WI38 (cell line): ENCODE data around the gene DNASE1L3.

Experiments
- H3K4me3 ChIP-seq: 2 replicates; pipeline ENCODE4 v1.5.1; 2011; ENCODE audit warnings: low read depth, mild to moderate bottlenecking, control low read depth, low read length
- TF ChIP-seq, protein P1 (sequence below): IDR thresholded peaks from 2 replicates; pipeline ENCODE4 v1.5.1; 2012; ENCODE audit warnings: low read depth, mild to moderate bottlenecking, control low read depth, low read length

The DNASE1L3 gene

GRCh38 chr3:58189691-58190090, 21.1 kb downstream of the DNASE1L3 start:
- TF ChIP-seq, protein P1, sequence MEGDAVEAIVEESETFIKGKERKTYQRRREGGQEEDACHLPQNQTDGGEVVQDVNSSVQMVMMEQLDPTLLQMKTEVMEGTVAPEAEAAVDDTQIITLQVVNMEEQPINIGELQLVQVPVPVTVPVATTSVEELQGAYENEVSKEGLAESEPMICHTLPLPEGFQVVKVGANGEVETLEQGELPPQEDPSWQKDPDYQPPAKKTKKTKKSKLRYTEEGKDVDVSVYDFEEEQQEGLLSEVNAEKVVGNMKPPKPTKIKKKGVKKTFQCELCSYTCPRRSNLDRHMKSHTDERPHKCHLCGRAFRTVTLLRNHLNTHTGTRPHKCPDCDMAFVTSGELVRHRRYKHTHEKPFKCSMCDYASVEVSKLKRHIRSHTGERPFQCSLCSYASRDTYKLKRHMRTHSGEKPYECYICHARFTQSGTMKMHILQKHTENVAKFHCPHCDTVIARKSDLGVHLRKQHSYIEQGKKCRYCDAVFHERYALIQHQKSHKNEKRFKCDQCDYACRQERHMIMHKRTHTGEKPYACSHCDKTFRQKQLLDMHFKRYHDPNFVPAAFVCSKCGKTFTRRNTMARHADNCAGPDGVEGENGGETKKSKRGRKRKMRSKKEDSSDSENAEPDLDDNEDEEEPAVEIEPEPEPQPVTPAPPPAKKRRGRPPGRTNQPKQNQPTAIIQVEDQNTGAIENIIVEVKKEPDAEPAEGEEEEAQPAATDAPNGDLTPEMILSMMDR, result no peak

DNA sequence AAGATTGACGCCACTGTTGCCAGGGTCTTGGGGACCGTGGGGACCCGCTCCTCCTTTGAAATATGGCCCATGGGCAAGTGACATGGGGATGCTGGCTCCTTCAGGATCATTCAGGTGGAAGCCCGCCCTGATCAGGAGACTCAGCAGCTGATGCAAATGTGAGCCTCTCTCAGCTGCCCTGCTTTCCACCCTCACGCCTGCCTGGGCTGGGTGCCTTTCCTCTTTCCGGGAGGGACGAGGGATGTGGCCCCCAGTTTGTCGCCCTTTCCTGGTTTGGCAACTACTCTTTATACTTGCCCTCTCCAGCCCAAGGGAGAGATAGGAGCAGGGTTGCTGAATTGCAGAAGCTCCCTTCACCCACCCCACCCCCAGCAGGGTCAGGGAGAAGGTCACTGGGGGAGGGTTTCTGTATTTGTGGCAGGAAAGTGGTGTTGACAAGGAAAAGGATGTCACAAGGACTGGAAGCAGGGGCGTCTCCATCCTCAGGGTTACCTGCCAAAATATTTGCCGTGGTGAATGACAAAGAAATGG, 21.8 kb downstream of the DNASE1L3 start:
- TF ChIP-seq, protein P1, result no peak
- H3K4me3 ChIP-seq, result no peak overlapping the region

More at GRCh38 chr3:58189691-58190090, 21.1 kb downstream of the DNASE1L3 start:
- H3K4me3 ChIP-seq, result no peak overlapping the region

GRCh38 chr3:58188173-58188564, 22.6 kb downstream of the DNASE1L3 start:
- TF ChIP-seq, protein P1, result no peak
- no peak overlapping the region for H3K4me3 ChIP-seq

DNA sequence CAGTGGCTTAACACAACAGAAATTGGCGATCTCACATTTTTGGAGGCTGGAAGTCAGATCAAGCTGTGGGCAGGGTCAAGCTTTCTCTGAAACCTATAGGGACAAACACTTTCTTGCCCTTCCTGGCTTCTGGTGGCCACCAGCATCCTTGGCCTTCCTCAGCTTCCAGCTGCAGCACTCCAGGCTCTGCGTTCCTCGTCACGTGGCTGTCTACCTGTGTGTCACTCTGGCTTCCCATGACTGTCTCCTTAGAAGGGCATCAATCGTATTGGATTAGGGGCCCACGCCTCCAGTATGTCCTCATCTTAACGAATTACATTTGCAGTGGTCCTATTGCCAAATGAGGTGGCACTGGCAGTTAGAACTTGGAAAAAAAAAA, 25.8 kb downstream of the DNASE1L3 start:
- H3K4me3 ChIP-seq, result no peak overlapping the region
- TF ChIP-seq, protein P1, result no peak

DNA sequence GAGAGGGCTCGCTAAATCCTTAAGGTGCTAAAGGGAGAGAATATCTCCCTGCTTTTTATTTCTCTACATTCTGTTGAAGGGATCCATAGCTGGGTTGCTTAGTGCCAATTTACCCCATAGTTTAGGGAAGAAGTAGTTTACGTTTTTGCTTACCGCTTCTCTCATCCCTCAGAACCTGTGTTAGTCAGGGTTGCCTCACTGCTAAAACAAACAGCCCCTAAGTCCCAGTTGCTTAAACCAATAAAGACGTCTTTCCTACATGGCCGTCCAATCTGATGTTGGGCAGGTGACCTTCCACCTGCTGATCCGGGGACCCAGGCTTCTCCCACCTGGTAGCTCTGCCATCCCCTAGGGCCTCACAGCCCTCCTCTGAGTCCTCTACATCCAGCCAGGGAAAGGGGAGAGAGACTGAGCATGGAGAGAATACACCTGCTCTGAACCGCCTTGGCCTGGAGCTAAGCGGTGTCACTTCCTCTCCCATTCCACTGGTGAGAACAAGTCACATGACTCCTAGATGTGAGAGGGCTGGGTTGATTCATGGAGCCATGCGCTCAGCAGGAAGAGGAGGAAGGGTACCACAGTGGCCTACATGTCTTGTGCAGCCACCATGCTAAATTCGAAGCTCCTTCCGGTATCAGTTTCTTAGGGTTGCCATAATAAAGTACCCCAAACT, 26.3 kb downstream of the DNASE1L3 start:
- TF ChIP-seq, protein P1, result no peak
- no peak overlapping the region for H3K4me3 ChIP-seq

DNA sequence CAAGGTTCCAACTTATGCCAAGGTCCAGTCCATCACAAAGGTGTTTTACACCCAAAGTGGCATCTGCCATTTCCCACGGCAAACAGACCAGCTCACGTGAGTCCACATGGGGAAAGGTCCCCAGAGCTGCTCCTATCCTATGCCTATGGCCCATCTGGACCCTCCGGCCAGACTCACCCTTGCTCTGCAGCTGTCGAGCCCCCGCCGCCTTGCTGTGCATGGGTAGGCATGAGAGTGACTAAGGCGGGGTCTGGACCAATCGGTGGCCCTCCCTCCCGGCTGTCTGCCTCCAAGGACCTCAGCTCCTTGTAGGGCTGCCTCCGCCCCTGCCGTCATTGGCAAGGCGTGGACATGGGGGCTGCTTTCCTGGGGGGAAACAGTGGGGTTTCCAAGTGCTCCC, 26.9 kb downstream of the DNASE1L3 start:
- TF ChIP-seq, protein P1, result no peak
- no peak overlapping the region for H3K4me3 ChIP-seq

DNA sequence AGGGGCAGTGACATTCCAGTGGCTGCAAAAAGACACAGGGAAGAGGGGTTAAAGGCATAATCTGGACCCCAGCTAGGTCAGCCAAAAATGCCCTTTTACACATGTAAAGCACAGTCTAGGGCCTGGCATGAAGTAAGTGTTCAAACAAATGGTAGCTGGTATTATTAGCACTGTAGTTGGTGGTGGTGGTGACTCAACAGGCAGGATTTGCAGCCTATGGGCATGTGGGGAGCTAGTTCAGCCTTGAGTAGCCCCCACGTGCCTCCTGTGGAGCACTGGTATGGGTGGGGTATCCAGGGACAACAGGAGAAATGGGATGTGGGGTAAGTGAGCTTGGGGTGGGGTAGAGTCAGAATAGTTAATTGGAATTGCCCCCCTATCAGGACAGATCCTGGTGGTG, 27.6 kb downstream of the DNASE1L3 start:
- H3K4me3 ChIP-seq, result no peak overlapping the region
- TF ChIP-seq, protein P1, result no peak
